ENCODE results near the gene DCTN2. TPM values are rescaled to one million over a fixed set of nuclear protein-coding genes. Genes with fewer than 3 reads are reported as not detected.

DCTN2 gene
- total and polyA plus RNA-seq, 3 donors from 2014 or later, result 109 to 196 (median 122) TPM

DNA sequence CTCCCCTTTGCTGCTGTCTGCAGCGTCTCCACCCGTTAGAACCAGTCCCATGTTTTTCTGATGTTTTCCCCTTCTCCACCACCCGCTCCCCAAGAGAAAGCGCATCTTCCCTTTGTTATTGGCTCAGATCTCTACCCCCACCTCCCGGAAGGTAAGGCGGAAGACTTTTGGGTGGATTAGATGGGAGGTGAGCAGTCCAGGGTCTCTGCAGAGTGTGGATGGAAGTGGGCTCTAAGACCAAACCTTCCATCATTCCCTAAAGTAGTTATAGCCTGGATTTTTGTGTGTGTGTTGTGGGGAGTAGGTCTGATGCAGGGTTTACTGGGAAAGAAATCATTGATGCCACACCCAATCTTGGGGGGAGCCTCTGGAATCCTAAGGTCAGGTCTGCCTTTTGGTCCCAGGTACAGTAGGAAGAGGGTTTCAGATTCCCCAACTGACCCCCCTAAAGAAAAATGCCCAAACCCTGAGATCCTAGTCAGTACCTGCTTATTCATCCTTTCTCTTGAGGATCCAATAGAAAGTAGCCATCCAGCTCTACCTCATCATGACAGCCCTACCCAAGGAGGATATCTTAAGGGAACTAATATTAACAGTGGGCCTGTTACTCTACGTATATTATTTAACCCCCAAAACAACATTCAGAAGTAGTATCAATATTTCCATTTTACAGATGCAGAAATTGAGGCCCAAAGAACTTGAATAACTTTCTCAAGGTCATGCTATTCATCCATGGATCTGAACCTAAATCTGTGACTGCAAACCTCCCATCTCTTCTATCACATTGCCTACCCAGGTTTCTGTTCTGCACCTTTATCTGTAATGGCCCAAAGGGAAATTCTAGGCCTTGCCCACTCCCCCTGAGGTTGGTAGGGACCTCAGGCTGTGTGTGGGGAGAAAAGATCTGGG is 3.9 kb upstream of the DCTN2 start:
- H3K27ac ChIP-seq, result no peak overlapping the region

DNA sequence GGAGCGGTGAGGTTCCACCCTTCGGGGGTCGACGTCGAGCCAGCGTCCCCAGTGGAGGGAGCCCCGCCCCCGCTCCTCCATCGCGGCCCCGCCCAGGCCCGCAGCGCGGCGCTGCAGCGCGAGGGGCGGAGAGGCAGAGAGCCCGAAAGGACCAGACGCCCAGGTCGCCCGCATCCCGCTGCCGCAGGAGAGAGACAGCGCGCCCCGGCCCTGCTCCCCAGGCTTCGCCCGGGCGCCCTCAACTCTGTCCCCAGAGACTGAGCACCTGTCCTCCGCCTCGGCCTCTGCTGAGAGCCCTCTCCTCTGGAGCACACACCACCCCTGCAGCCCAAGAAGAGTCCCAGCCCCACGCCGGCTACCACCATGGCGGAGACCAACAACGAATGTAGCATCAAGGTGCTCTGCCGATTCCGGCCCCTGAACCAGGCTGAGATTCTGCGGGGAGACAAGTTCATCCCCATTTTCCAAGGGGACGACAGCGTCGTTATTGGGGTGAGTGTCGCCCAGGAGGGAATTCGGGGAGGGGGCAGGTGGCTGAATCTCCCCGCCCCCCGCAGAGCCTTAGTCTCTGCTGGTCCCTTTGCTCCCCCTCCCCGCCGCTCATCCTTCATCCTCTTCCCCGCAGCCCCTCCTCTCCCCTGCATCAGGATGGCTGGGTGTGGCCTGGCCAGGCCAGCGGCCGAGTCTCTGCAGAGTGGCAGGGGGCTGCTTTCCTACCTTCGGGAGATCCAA is 3.1 kb upstream of the DCTN2 start, which contains the start of gene KIF5A:
Gene KIF5A, plus strand, starts transcription at position 136 of the 732 bp plus-strand sequence. Its CDS starts 228 bp downstream, at position 364.
- Histone ChIP-seq H3K36me3 (ENCODE audit: low read depth, missing control alignments) (no peaks in the 10 kb centered on the region), H3K9me3 (no peaks in the 10 kb centered on the region), H3K27ac (no peak within 1 kb of the TSS), H3K27me3 (no peaks in the 10 kb centered on the region), H3K4me1 (peaks cover 15% of the 10 kb centered on the region), H3K4me3 (peak within 1 kb of the TSS; percentile 41 to 50)
- 5 to 14% methylated on average over 24 to 52 of the region's 52 CpGs for WGBS, 2 donors
- intact Hi-C loops (cut with DNase I; ENCODE audit: low total_unique reads), result no loop called here
- peak; percentile 52 for DNase-seq
- TF ChIP-seq, protein P1, sequence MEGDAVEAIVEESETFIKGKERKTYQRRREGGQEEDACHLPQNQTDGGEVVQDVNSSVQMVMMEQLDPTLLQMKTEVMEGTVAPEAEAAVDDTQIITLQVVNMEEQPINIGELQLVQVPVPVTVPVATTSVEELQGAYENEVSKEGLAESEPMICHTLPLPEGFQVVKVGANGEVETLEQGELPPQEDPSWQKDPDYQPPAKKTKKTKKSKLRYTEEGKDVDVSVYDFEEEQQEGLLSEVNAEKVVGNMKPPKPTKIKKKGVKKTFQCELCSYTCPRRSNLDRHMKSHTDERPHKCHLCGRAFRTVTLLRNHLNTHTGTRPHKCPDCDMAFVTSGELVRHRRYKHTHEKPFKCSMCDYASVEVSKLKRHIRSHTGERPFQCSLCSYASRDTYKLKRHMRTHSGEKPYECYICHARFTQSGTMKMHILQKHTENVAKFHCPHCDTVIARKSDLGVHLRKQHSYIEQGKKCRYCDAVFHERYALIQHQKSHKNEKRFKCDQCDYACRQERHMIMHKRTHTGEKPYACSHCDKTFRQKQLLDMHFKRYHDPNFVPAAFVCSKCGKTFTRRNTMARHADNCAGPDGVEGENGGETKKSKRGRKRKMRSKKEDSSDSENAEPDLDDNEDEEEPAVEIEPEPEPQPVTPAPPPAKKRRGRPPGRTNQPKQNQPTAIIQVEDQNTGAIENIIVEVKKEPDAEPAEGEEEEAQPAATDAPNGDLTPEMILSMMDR (IDR thresholded peaks at IDR 0.05), result no peak
- TF ChIP-seq POLR2A (IDR thresholded peaks at IDR 0.05), result no peak

More for the DNA sequence above, 3.9 kb upstream of the DCTN2 start:
- intact Hi-C loops (cut with DNase I; ENCODE audit: low total_unique reads), result no loop called here
- Histone ChIP-seq H3K9me3 (no peaks in the 10 kb centered on the region), H3K36me3 (ENCODE audit: low read depth, missing control alignments) (no peaks in the 10 kb centered on the region), H3K4me1 (peaks cover 11% of the 10 kb centered on the region), H3K4me3 (peak overlapping the region in 1 of 2 donors; percentile 50), H3K27me3 (no peaks in the 10 kb centered on the region)
- no peak for DNase-seq
- WGBS, 2 donors, result 35 to 71% methylated on average over 7 of the region's 7 CpGs
- no peak for TF ChIP-seq POLR2A (IDR thresholded peaks at IDR 0.05)
- TF ChIP-seq, protein P1 (IDR thresholded peaks at IDR 0.05), result no peak

DNA sequence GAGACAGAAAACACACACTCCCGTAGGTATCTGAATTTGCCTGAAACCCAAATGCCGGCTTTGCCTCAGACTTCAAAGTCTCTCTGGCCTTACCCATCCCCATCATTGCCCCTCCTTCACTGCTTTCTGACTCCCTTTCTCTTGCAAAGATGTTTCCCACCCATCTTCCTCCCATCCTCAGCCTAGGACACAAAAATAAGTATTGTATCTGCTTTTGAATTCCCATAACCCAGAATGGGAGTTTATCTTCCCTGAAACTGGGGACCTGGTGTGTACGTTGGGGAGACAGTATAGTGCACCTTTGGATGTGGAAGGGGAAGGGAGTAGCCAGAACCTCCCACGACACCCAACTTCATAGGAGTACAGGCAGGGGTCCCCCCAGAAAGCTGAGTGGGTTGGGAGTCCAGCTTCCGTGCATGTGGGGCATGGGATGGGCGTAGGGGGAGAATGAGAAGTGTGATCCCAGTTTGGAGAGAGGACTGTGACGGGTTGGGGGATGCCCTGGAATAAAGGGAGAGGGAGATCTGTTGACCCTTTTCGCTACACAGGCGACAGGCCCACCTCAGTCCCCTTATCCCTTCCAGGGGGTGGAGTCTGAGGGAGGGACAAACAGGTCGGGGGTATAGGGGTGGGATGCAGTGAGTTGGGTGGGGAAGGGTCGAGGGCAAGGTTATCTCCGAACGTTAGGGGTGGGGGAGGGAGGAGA is 2.4 kb upstream of the DCTN2 start:
- Histone ChIP-seq H3K9me3 (no peaks in the 10 kb centered on the region), H3K27ac (no peak overlapping the region), H3K4me3 (peak overlapping the region; percentile 41 to 50), H3K4me1 (peaks cover 15% of the 10 kb centered on the region), H3K27me3 (no peaks in the 10 kb centered on the region), H3K36me3 (ENCODE audit: low read depth, missing control alignments) (no peaks in the 10 kb centered on the region)
- DNase-seq, result no peak
- WGBS, 2 donors, result 22 to 26% methylated on average over 13 of the region's 13 CpGs
- intact Hi-C loops (cut with DNase I; ENCODE audit: low total_unique reads), result no loop called here
- TF ChIP-seq, protein P1 (IDR thresholded peaks at IDR 0.05), result no peak
- TF ChIP-seq POLR2A (IDR thresholded peaks at IDR 0.05), result no peak

DNA sequence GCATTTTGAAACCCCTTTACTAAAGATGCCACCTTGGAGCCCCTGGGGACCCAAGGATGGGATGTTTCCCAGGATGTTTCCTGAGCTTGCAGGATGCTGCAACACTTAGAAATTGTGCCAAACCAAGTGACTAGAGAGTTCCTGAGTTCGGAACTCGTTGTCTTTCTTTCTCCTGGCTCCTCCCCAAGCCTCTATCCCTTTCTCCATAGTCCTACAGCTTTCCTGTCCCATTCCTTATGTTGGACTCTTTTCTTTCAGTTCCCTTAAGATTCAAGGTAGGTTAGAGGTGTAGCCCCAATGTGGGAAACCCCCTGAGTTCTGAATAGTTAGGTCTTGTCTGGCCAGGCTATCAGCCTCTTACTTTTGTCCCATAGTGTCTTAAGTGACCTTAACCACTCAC is 1.5 kb upstream of the DCTN2 start:
- peaks cover 15% of the 10 kb centered on the region for H3K4me1 ChIP-seq
- H3K9me3 ChIP-seq, result no peaks in the 10 kb centered on the region
- 24 to 38% methylated on average over 2 of the region's 2 CpGs for WGBS, 2 donors
- H3K27ac ChIP-seq, result no peak overlapping the region
- intact Hi-C loops (cut with DNase I; ENCODE audit: low total_unique reads), result no loop called here
- H3K27me3 ChIP-seq, result no peaks in the 10 kb centered on the region
- no peak for TF ChIP-seq POLR2A (IDR thresholded peaks at IDR 0.05)
- TF ChIP-seq, protein P1 (IDR thresholded peaks at IDR 0.05), result no peak
- DNase-seq, result no peak
- no peak overlapping the region for H3K4me3 ChIP-seq
- H3K36me3 ChIP-seq (ENCODE audit: low read depth, missing control alignments), result no peaks in the 10 kb centered on the region

All from testis (tissue), 3 donors.